OCI-LY3 (cell line): ENCODE results near the gene MEF2C.

ENCODE experiments used
- EZH2phosphoT487 ChIP-seq: fragments of 200-600 bp; shearing (Covaris generic); IDR thresholded peaks from 2 replicates; pipeline ENCODE4 v1.6.1; 2018; ENCODE audit warnings: antibody characterized with exemption, mixed run types, low read depth
- TF ChIP-seq, protein P1 (sequence below): fragments of 200-600, 300-600 bp; sonication (generic); IDR thresholded peaks from 2 replicates; pipeline ENCODE4 v1.5.1; 2014; ENCODE audit warnings: antibody characterized with exemption, low read length, low read depth

DNA sequence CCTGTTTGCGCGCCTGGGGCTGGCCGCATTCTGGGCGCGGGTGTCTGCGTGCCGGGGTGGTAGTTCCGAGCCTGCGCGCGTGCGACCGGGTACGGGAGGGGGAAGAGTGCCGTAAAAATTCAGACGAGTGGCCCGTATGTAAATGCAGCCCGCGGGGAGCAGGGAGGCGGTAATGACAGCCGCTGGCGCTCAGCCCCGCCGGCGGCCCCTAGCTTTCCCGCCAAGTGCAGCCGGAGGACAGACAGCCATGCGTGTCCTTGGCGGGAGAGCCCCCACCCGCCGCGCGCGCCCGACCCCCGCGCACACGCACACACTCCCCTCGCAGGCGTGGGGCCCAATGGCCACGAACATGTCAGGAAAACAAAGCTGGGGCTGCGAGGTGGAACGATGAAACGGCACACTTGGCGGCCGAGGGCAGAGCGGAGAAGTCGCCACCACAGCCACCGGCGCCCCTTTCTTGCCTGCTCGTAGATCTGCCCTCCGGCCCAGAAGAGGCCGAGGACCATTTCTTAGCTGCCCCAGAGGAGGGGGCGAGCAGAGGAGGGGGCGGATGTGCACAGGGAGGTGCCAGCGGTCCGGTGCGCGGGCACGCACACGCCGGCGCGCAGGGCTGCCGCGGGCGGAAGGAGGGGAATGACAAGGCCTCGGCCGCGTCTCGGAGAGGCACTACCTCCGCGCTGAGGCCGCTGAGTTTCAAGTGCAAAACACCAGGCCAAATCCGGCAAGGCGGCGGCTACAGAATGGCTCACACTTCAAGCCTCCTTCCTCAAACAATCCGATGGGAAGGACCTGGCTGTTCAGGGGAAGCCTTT is 208.4 kb downstream of the MEF2C start:
- TF ChIP-seq, protein P1, sequence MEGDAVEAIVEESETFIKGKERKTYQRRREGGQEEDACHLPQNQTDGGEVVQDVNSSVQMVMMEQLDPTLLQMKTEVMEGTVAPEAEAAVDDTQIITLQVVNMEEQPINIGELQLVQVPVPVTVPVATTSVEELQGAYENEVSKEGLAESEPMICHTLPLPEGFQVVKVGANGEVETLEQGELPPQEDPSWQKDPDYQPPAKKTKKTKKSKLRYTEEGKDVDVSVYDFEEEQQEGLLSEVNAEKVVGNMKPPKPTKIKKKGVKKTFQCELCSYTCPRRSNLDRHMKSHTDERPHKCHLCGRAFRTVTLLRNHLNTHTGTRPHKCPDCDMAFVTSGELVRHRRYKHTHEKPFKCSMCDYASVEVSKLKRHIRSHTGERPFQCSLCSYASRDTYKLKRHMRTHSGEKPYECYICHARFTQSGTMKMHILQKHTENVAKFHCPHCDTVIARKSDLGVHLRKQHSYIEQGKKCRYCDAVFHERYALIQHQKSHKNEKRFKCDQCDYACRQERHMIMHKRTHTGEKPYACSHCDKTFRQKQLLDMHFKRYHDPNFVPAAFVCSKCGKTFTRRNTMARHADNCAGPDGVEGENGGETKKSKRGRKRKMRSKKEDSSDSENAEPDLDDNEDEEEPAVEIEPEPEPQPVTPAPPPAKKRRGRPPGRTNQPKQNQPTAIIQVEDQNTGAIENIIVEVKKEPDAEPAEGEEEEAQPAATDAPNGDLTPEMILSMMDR: no peak
- TF ChIP-seq EZH2phosphoT487: no peak
